Left renal pelvis (tissue), 4 donors: ENCODE data around the gene ZNF862. TPM values are rescaled to one million over a fixed set of nuclear protein-coding genes. Genes with fewer than 3 reads are reported as not detected.
"Not testable (repeated sequence)": the region's sequence is repeated elsewhere in the genome, so short reads cannot be mapped to it uniquely, and the experiment has no call there.

Experiments used
- DNase-seq, 4 donors: peaks; one replicate each; pipeline ENCODE4 v3.0.0-alpha.2; 2013; ENCODE audit warnings: low read depth in 4 of 4, low spot score in 3 of 4
- polyA plus RNA-seq, 4 donors: library from polyadenylated mRNA; unstranded; fragments of 120-200 nt; gene quantifications; one replicate each; pipeline ENCODE4 v1.2.1, GENCODE V29; 2013; ENCODE audit not compliant: insufficient read length in 4 of 4

The ZNF862 gene
- polyA plus RNA-seq, 4 donors, result 16.7 to 27.3 (median 19.2) TPM

GRCh38 chr7:149912126-149912525 is 74.0 kb downstream of the ZNF862 start:
- DNase-seq, result not testable (repeated sequence)

Other genes with a start within 250 kb of the ZNF862 start
- gene ZNF467, start 64.8 kb upstream of the ZNF862 start, polyA plus RNA-seq, result 10 to 100 TPM; 18.1 to 38.9 (median 26.1) TPM
- gene ATP6V0E2, start 35.6 kb downstream of the ZNF862 start, polyA plus RNA-seq, result 10 to 100 TPM; 20.5 to 29.1 (median 23.9) TPM